Hepatocyte (in vitro differentiated cells): Measurements from ENCODE around the gene GNA14. TPM values are rescaled to one million over a fixed set of nuclear protein-coding genes. Genes with fewer than 3 reads are reported as not detected.

Source experiments
- DNase-seq: peaks from one replicate; pipeline ENCODE4 v3.0.0-alpha.2; 2016; ENCODE audit warnings: low spot score
- H2AFZ ChIP-seq: fragments of 200-600 bp; sonication (generic); 2 replicates; pipeline ENCODE4 v1.6.0; 2016; ENCODE audit warnings: antibody characterized with exemption, mild to moderate bottlenecking
- H3K27ac ChIP-seq: fragments of 200-600 bp; sonication (generic); 2 replicates; pipeline ENCODE4 v1.5.1; 2016; ENCODE audit warnings: mild to moderate bottlenecking
- H3K27me3 ChIP-seq: fragments of 200-600 bp; sonication (generic); 2 replicates; pipeline ENCODE4 v1.6.1; 2016
- H3K36me3 ChIP-seq: fragments of 200-600 bp; sonication (generic); replicated peaks from 2 replicates; pipeline ENCODE4 v1.5.1; 2016; ENCODE audit warnings: low read depth; ENCODE audit not compliant: insufficient read depth
- H3K4me1 ChIP-seq: fragments of 200-600 bp; sonication (generic); 2 replicates; pipeline ENCODE4 v1.5.1; 2016; ENCODE audit warnings: mild to moderate bottlenecking, moderate library complexity; ENCODE audit not compliant: insufficient read depth
- H3K4me2 ChIP-seq: fragments of 200-600 bp; sonication (generic); 2 replicates; pipeline ENCODE4 v1.6.0; 2016
- H3K4me3 ChIP-seq: fragments of 200-600 bp; sonication (generic); 2 replicates; pipeline ENCODE4 v1.5.1; 2016; ENCODE audit warnings: mild to moderate bottlenecking
- H3K79me2 ChIP-seq: fragments of 200-600 bp; sonication (generic); 2 replicates; pipeline ENCODE4 v1.6.0; 2017; ENCODE audit warnings: mild to moderate bottlenecking
- H3K9me2 ChIP-seq: fragments of 200-600 bp; sonication (generic); replicated peaks from 2 replicates; pipeline ENCODE4 v1.6.0; 2017; ENCODE audit warnings: mild to moderate bottlenecking; ENCODE audit not compliant: insufficient read depth
- H3K9me3 ChIP-seq: fragments of 200-600 bp; sonication (generic); 2 replicates; pipeline ENCODE4 v1.5.1; 2016; ENCODE audit warnings: low read depth, mild to moderate bottlenecking
- H4K20me1 ChIP-seq: fragments of 200-600 bp; sonication (generic); 2 replicates; pipeline ENCODE4 v1.6.0; 2016; ENCODE audit warnings: mild to moderate bottlenecking; ENCODE audit not compliant: insufficient read depth, poor library complexity, severe bottlenecking
- EZH2 ChIP-seq: fragments of 200-600 bp; sonication (generic); IDR thresholded peaks from 2 replicates; pipeline ENCODE4 v1.6.1; 2016; ENCODE audit warnings: antibody characterized with exemption, mild to moderate bottlenecking, borderline replicate concordance
- EZH2phosphoT487 ChIP-seq: fragments of 200-600 bp; sonication (generic); IDR thresholded peaks from one replicate; pipeline ENCODE4 v1.6.1; 2018; ENCODE audit warnings: antibody characterized with exemption, mild to moderate bottlenecking, low read depth, moderate library complexity; ENCODE audit not compliant: unreplicated experiment, severe bottlenecking
- WGBS: methylation state at CpG from one replicate; pipeline ENCODE4 v1.1.6; 2016; ENCODE audit warnings: low lambda C conversion rate; ENCODE audit errors: missing lambda C conversion rate; 5-methylcytosine and 5-hydroxymethylcytosine counted together
- polyA plus RNA-seq: library from polyadenylated mRNA; unstranded; fragments of >200 nt; fragmentation: Nextera tagmentation; extraction: Ambion mirVana; gene quantifications from 2 replicates; pipeline ENCODE4 v1.2.1, GENCODE V29; 2016
- total RNA-seq: library from RNA; depleted of rRNA; stranded (reverse); fragments of >200 nt; gene quantifications from 2 replicates; pipeline ENCODE4 v1.2.3, GENCODE V29; 2014
- TF ChIP-seq, protein P1 (sequence below): fragments of 200-600 bp; sonication (generic); IDR thresholded peaks from 2 replicates; pipeline ENCODE4 v1.5.1; 2016; ENCODE audit warnings: antibody characterized with exemption, mild to moderate bottlenecking; ENCODE audit not compliant: poor library complexity

Gene GNA14
- total and polyA plus RNA-seq, 2 experiments from 2014 or later, result 1.2 to 3.1 TPM

- H3K9me2 ChIP-seq, result no peaks in the 10 kb centered on the region
- H3K27me3 ChIP-seq, result no peaks in the 10 kb centered on the region
- no peak for DNase-seq
- no peak overlapping the region for H3K4me2 ChIP-seq
- no peaks in the 10 kb centered on the region for H4K20me1 ChIP-seq
- H3K9me3 ChIP-seq, result peaks cover 22% of the 10 kb centered on the region
- no peak overlapping the region for H3K4me3 ChIP-seq
- no peak overlapping the region for H3K27ac ChIP-seq
- 76% methylated on average over 7 of the region's 7 CpGs for WGBS
- H3K4me1 ChIP-seq, result no peaks in the 10 kb centered on the region
- H3K36me3 ChIP-seq, result no peaks in the 10 kb centered on the region
- no peaks in the 10 kb centered on the region for H3K79me2 ChIP-seq
- TF ChIP-seq, protein P1, sequence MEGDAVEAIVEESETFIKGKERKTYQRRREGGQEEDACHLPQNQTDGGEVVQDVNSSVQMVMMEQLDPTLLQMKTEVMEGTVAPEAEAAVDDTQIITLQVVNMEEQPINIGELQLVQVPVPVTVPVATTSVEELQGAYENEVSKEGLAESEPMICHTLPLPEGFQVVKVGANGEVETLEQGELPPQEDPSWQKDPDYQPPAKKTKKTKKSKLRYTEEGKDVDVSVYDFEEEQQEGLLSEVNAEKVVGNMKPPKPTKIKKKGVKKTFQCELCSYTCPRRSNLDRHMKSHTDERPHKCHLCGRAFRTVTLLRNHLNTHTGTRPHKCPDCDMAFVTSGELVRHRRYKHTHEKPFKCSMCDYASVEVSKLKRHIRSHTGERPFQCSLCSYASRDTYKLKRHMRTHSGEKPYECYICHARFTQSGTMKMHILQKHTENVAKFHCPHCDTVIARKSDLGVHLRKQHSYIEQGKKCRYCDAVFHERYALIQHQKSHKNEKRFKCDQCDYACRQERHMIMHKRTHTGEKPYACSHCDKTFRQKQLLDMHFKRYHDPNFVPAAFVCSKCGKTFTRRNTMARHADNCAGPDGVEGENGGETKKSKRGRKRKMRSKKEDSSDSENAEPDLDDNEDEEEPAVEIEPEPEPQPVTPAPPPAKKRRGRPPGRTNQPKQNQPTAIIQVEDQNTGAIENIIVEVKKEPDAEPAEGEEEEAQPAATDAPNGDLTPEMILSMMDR, result no peak
- TF ChIP-seq EZH2, result no peak
- TF ChIP-seq EZH2phosphoT487, result no peak
- no peak overlapping the region for H2AFZ ChIP-seq
Observed at GRCh38 chr9:77543131-77543822, 104.8 kb downstream of the GNA14 start.

DNA sequence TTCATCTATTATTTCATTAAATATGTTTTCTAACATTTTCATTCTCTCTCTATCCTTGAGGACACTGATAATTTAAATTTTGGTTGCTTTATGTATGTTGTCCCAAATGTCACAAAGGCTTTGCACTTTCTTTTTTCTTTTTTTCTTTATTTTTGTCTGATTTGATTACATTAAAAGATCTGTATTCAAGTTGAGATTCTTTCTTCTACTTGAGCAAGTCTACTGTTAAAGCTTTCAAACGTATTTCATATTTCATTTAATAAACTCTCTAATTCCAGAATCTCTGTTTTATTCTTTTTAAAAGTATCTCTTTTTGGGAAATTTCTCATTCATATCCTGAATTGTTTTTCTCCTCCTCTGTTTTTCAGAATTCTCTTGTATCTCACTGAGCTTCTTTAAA is 106.5 kb downstream of the GNA14 start:
- no peaks in the 10 kb centered on the region for H3K9me2 ChIP-seq
- no peak for DNase-seq
- H3K27me3 ChIP-seq, result no peaks in the 10 kb centered on the region
- H4K20me1 ChIP-seq, result no peaks in the 10 kb centered on the region
- 75% methylated on average over 1 of the region's 1 CpG for WGBS
- H3K4me3 ChIP-seq, result no peak overlapping the region
- no peaks in the 10 kb centered on the region for H3K36me3 ChIP-seq
- no peak overlapping the region for H3K4me2 ChIP-seq
- no peaks in the 10 kb centered on the region for H3K79me2 ChIP-seq
- H3K4me1 ChIP-seq, result no peaks in the 10 kb centered on the region
- TF ChIP-seq EZH2 (no peak), EZH2phosphoT487 (no peak)
- TF ChIP-seq, protein P1, result no peak
- peaks cover 22% of the 10 kb centered on the region for H3K9me3 ChIP-seq
- no peak overlapping the region for H2AFZ ChIP-seq
- no peak overlapping the region for H3K27ac ChIP-seq

DNA sequence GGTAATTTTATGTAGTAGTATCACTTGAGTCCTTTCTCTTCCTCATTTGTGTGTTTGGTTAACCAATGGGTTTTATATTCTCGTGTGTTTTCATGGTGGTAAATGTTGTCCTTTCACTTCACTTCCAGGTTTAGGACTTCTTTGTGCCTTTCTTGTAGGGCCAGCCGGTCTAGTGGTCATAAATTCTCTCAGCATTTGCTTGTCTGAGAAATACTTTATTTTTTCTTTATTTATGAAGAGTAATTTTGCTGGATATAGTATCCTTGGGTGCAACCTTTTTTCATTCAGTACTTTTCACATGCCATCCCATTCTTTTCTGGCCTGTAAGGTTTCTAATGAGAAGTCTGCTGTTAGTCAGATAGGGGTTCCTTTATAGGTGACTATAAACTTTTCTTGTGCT is 107.1 kb downstream of the GNA14 start:
- Histone ChIP-seq H3K4me3 (no peak overlapping the region), H2AFZ (no peak overlapping the region), H3K27ac (no peak overlapping the region), H3K4me2 (no peak overlapping the region), H3K27me3 (no peaks in the 10 kb centered on the region), H3K79me2 (no peaks in the 10 kb centered on the region), H3K4me1 (no peaks in the 10 kb centered on the region), H3K9me2 (no peaks in the 10 kb centered on the region), H4K20me1 (no peaks in the 10 kb centered on the region), H3K36me3 (no peaks in the 10 kb centered on the region), H3K9me3 (peaks cover 22% of the 10 kb centered on the region)
- 89% methylated on average over 2 of the region's 2 CpGs for WGBS
- no peak for DNase-seq
- TF ChIP-seq EZH2phosphoT487 (no peak), EZH2 (no peak)
- TF ChIP-seq, protein P1, result no peak
